ENCODE results near the gene IRGQ.

- TF ChIP-seq CTCF (IDR thresholded peaks at IDR 0.05) (no peak), EZH2 (IDR thresholded peaks at IDR 0.05) (no peak), EZH2phosphoT487 (IDR thresholded peaks at IDR 0.05) (no peak)
Measured at GRCh38 chr19:43643326-43643725, 47.4 kb upstream of the IRGQ start.
